Testis (tissue), 2 donors: ENCODE results near the gene FGF11.

ENCODE experiments used
- POLR2A ChIP-seq: fragments of 450-650 bp; IDR thresholded peaks from one replicate; pipeline ENCODE4 v1.6.1; 2017; ENCODE audit warnings: antibody characterized with exemption, mild to moderate bottlenecking, moderate library complexity
- TF ChIP-seq, protein P1 (sequence below), 3 experiments: fragments of 450-650 bp in 2 of 3; fragments of 200-600 bp in 1 of 3; sonication (generic) in 1 of 3; IDR thresholded peaks; one replicate each; pipeline ENCODE4 v1.5.1; 2016 to 2019; ENCODE audit warnings: antibody characterized with exemption in 3 of 3, mild to moderate bottlenecking in 2 of 3, moderate library complexity in 1 of 3

DNA sequence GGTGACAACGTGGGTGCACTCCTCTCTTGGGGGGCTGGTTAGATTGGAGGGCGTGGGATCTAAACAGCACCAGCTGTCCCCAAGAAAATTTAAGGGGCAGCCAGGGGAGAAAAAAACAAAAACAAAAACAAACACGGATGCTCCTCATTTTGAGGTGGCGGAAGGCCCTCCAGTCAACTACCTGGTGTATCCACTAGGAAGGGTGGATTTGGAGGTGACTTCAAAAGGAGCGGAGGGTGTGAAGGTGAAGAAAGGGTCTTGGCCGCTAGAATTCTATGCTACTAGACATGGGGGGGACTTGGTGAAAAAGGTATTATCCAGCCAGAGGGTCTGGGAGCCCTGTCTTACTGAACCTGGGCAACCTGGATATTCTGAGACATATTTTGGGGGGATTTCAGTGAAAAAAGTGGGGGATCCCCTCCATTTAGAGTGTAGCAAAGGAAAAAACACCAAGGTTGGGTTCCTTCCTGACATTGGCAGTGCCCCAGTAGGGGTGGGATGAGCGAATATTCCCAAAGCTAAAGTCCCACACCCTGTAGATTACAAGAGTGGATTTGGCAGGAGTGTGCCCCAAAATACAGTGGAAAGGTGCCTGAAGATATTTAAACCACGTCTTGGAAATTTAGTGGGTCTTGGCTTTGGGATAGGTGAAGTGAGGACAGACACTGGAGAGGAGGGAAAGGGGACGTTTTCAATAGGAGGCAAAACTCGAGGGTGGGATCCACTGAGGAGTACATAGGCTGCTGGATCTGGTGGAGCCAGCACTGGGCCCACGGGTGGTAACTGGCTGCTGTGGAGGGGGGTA, 454 bp upstream of the FGF11 start:
- TF ChIP-seq, protein P1, sequence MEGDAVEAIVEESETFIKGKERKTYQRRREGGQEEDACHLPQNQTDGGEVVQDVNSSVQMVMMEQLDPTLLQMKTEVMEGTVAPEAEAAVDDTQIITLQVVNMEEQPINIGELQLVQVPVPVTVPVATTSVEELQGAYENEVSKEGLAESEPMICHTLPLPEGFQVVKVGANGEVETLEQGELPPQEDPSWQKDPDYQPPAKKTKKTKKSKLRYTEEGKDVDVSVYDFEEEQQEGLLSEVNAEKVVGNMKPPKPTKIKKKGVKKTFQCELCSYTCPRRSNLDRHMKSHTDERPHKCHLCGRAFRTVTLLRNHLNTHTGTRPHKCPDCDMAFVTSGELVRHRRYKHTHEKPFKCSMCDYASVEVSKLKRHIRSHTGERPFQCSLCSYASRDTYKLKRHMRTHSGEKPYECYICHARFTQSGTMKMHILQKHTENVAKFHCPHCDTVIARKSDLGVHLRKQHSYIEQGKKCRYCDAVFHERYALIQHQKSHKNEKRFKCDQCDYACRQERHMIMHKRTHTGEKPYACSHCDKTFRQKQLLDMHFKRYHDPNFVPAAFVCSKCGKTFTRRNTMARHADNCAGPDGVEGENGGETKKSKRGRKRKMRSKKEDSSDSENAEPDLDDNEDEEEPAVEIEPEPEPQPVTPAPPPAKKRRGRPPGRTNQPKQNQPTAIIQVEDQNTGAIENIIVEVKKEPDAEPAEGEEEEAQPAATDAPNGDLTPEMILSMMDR (IDR thresholded peaks at IDR 0.05) = no peak
- TF ChIP-seq POLR2A = no peak
